Hepatocyte (in vitro differentiated cells): ENCODE data around the gene SUPV3L1. TPM values are rescaled to one million over a fixed set of nuclear protein-coding genes. Genes with fewer than 3 reads are reported as not detected.
"Not testable (repeated sequence)": the region's sequence is repeated elsewhere in the genome, so short reads cannot be mapped to it uniquely, and the experiment has no call there.

ENCODE experiments used
- DNase-seq: peaks from one replicate; pipeline ENCODE4 v3.0.0-alpha.2; 2016; ENCODE audit warnings: low spot score
- H2AFZ ChIP-seq: fragments of 200-600 bp; sonication (generic); 2 replicates; pipeline ENCODE4 v1.6.0; 2016; ENCODE audit warnings: antibody characterized with exemption, mild to moderate bottlenecking
- H3K27ac ChIP-seq: fragments of 200-600 bp; sonication (generic); 2 replicates; pipeline ENCODE4 v1.5.1; 2016; ENCODE audit warnings: mild to moderate bottlenecking
- H3K27me3 ChIP-seq: fragments of 200-600 bp; sonication (generic); 2 replicates; pipeline ENCODE4 v1.6.1; 2016
- H3K36me3 ChIP-seq: fragments of 200-600 bp; sonication (generic); replicated peaks from 2 replicates; pipeline ENCODE4 v1.5.1; 2016; ENCODE audit warnings: low read depth; ENCODE audit not compliant: insufficient read depth
- H3K4me1 ChIP-seq: fragments of 200-600 bp; sonication (generic); 2 replicates; pipeline ENCODE4 v1.5.1; 2016; ENCODE audit warnings: mild to moderate bottlenecking, moderate library complexity; ENCODE audit not compliant: insufficient read depth
- H3K4me2 ChIP-seq: fragments of 200-600 bp; sonication (generic); 2 replicates; pipeline ENCODE4 v1.6.0; 2016
- H3K4me3 ChIP-seq: fragments of 200-600 bp; sonication (generic); 2 replicates; pipeline ENCODE4 v1.5.1; 2016; ENCODE audit warnings: mild to moderate bottlenecking
- H3K79me2 ChIP-seq: fragments of 200-600 bp; sonication (generic); 2 replicates; pipeline ENCODE4 v1.6.0; 2017; ENCODE audit warnings: mild to moderate bottlenecking
- H3K9me2 ChIP-seq: fragments of 200-600 bp; sonication (generic); replicated peaks from 2 replicates; pipeline ENCODE4 v1.6.0; 2017; ENCODE audit warnings: mild to moderate bottlenecking; ENCODE audit not compliant: insufficient read depth
- H3K9me3 ChIP-seq: fragments of 200-600 bp; sonication (generic); 2 replicates; pipeline ENCODE4 v1.5.1; 2016; ENCODE audit warnings: low read depth, mild to moderate bottlenecking
- H4K20me1 ChIP-seq: fragments of 200-600 bp; sonication (generic); 2 replicates; pipeline ENCODE4 v1.6.0; 2016; ENCODE audit warnings: mild to moderate bottlenecking; ENCODE audit not compliant: insufficient read depth, poor library complexity, severe bottlenecking
- EZH2 ChIP-seq: fragments of 200-600 bp; sonication (generic); IDR thresholded peaks from 2 replicates; pipeline ENCODE4 v1.6.1; 2016; ENCODE audit warnings: antibody characterized with exemption, mild to moderate bottlenecking, borderline replicate concordance
- EZH2phosphoT487 ChIP-seq: fragments of 200-600 bp; sonication (generic); IDR thresholded peaks from one replicate; pipeline ENCODE4 v1.6.1; 2018; ENCODE audit warnings: antibody characterized with exemption, mild to moderate bottlenecking, low read depth, moderate library complexity; ENCODE audit not compliant: unreplicated experiment, severe bottlenecking
- WGBS: methylation state at CpG from one replicate; pipeline ENCODE4 v1.1.6; 2016; ENCODE audit warnings: low lambda C conversion rate; ENCODE audit errors: missing lambda C conversion rate; 5-methylcytosine and 5-hydroxymethylcytosine counted together
- polyA plus RNA-seq: library from polyadenylated mRNA; unstranded; fragments of >200 nt; fragmentation: Nextera tagmentation; extraction: Ambion mirVana; gene quantifications from 2 replicates; pipeline ENCODE4 v1.2.1, GENCODE V29; 2016
- total RNA-seq: library from RNA; depleted of rRNA; stranded (reverse); fragments of >200 nt; gene quantifications from 2 replicates; pipeline ENCODE4 v1.2.3, GENCODE V29; 2014
- TF ChIP-seq, protein P1 (sequence below): fragments of 200-600 bp; sonication (generic); IDR thresholded peaks from 2 replicates; pipeline ENCODE4 v1.5.1; 2016; ENCODE audit warnings: antibody characterized with exemption, mild to moderate bottlenecking; ENCODE audit not compliant: poor library complexity

Gene SUPV3L1
- total and polyA plus RNA-seq, 2 experiments from 2014 or later: 27.6 to 27.9 TPM

DNA sequence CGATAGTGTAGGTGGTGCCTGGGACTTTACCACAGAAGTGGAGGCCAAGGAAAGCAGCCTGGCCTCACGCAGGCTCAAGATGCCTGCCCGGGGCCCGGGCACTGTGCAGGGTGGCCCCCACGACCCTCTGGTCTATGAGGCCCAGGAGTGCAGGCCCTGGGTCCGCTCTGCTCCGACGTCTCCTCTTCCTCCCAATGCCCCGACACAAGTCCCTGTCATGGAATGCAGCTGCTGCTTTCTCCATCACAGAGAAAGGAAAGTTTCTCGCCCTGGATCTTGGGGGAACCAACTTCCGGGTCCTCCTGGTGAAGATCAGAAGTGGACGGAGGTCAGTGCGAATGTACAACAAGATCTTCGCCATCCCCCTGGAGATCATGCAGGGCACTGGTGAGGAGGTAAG is 70.0 kb downstream of the SUPV3L1 start:
- no peaks in the 10 kb centered on the region for H3K36me3 ChIP-seq
- no peaks in the 10 kb centered on the region for H3K9me2 ChIP-seq
- H3K4me2 ChIP-seq: no peak overlapping the region
- H3K4me1 ChIP-seq: no peaks in the 10 kb centered on the region
- H2AFZ ChIP-seq: no peak overlapping the region
- H3K27me3 ChIP-seq: no peaks in the 10 kb centered on the region
- no peaks in the 10 kb centered on the region for H3K9me3 ChIP-seq
- no peak for DNase-seq
- H3K79me2 ChIP-seq: no peaks in the 10 kb centered on the region
- TF ChIP-seq, protein P1, sequence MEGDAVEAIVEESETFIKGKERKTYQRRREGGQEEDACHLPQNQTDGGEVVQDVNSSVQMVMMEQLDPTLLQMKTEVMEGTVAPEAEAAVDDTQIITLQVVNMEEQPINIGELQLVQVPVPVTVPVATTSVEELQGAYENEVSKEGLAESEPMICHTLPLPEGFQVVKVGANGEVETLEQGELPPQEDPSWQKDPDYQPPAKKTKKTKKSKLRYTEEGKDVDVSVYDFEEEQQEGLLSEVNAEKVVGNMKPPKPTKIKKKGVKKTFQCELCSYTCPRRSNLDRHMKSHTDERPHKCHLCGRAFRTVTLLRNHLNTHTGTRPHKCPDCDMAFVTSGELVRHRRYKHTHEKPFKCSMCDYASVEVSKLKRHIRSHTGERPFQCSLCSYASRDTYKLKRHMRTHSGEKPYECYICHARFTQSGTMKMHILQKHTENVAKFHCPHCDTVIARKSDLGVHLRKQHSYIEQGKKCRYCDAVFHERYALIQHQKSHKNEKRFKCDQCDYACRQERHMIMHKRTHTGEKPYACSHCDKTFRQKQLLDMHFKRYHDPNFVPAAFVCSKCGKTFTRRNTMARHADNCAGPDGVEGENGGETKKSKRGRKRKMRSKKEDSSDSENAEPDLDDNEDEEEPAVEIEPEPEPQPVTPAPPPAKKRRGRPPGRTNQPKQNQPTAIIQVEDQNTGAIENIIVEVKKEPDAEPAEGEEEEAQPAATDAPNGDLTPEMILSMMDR: no peak
- no peaks in the 10 kb centered on the region for H4K20me1 ChIP-seq
- no peak overlapping the region for H3K27ac ChIP-seq
- WGBS: 96% methylated on average over 13 of the region's 14 CpGs
- no peak overlapping the region for H3K4me3 ChIP-seq

DNA sequence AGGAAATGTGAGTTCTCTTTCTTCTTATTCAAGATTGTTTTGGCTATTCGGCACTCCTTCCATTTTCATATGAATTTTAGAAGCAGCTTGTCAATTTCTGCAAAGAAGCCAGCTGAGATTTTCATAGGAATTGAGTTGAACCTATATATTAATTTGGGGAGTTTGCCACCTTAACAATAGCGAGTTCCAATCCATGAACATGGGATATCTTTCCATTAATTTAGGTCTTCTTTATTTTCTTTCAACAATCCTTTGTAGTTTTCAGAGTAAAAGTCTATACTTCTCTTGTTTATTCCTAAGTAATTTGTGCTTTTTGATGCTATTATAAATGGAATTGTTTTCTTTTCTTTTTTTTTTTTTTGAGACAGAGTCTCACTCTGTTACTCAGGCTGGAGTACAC is 71.4 kb downstream of the SUPV3L1 start:
- DNase-seq, H4K20me1 ChIP-seq, H3K9me2 ChIP-seq, H3K9me3 ChIP-seq, H3K4me1 ChIP-seq, H3K79me2 ChIP-seq, H3K27ac ChIP-seq, H3K4me2 ChIP-seq, H3K27me3 ChIP-seq, H2AFZ ChIP-seq, H3K4me3 ChIP-seq, H3K36me3 ChIP-seq: not testable (repeated sequence)
- 96% methylated on average over 2 of the region's 2 CpGs for WGBS

DNA sequence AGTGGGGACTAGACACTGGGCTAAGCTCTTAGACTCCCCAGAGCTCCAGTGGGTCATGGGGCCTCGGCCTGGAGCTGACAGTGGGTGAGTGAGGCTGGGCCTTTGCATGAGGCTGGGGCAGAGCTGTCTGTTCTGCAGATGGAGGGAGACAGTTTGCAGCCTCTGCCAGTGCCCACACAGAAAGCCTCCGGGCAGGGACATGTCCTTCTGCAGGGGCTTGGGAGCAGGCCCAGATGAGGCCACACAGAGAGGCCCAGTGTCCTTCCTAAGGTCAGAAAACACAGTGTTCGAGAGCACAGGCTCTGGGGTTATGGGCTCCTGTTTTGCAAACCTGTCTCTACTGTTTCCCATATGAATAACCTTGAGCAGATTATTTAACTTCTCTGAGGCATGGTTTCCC is 73.1 kb downstream of the SUPV3L1 start:
- Histone ChIP-seq H3K36me3 (no peaks in the 10 kb centered on the region), H2AFZ (no peak overlapping the region)
- 94% methylated on average over 3 of the region's 3 CpGs for WGBS

DNA sequence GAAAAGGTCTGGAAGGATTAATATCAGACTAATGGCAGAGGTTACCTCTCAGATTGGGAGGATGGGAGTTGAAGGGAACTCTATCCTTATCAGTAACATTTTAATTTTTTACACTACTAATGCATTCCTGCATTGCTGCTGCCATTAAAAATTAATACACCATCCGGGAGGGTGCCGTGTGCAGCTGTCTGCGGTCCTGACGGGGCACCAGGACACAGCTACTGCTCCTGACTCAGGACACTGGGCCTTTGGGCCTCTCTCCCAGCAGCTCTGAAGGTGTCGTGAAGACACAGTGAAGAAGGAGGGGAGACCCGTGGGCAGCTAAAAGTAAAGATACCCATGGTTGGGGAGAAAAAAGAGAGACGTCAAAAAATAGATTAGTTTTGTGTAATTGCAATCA is 74.8 kb downstream of the SUPV3L1 start:
- Histone ChIP-seq H3K4me2 (no peak overlapping the region), H3K9me2 (no peaks in the 10 kb centered on the region), H4K20me1 (no peaks in the 10 kb centered on the region), H3K36me3 (no peaks in the 10 kb centered on the region), H2AFZ (no peak overlapping the region), H3K27ac (no peak overlapping the region), H3K79me2 (no peaks in the 10 kb centered on the region), H3K9me3 (no peaks in the 10 kb centered on the region), H3K27me3 (no peaks in the 10 kb centered on the region), H3K4me3 (no peak overlapping the region), H3K4me1 (no peaks in the 10 kb centered on the region)
- DNase-seq: no peak
- no peak for TF ChIP-seq EZH2phosphoT487
- TF ChIP-seq, protein P1: no peak
- WGBS: 81% methylated on average over 7 of the region's 7 CpGs

More for the DNA sequence above, 73.1 kb downstream of the SUPV3L1 start:
- H3K9me2 ChIP-seq: no peaks in the 10 kb centered on the region
- no peaks in the 10 kb centered on the region for H3K79me2 ChIP-seq
- H3K4me1 ChIP-seq: no peaks in the 10 kb centered on the region
- H3K4me3 ChIP-seq: no peak overlapping the region
- no peak overlapping the region for H3K27ac ChIP-seq
- DNase-seq: no peak
- no peaks in the 10 kb centered on the region for H3K27me3 ChIP-seq
- H4K20me1 ChIP-seq: no peaks in the 10 kb centered on the region
- TF ChIP-seq EZH2 (no peak), EZH2phosphoT487 (no peak)
- TF ChIP-seq, protein P1: no peak
- H3K9me3 ChIP-seq: no peaks in the 10 kb centered on the region
- no peak overlapping the region for H3K4me2 ChIP-seq

Other genes with a start within 250 kb of the SUPV3L1 start
- 55.6 and 55.7 TPM in 2 replicates for gene DDX21, start 224.1 kb upstream of the SUPV3L1 start, total RNA-seq
- gene DDX21, start 224.1 kb upstream of the SUPV3L1 start, polyA plus RNA-seq: 15.8 and 17.0 TPM in 2 replicates
- gene KIFBP, start 191.4 kb upstream of the SUPV3L1 start, total RNA-seq: 32.6 and 40.5 TPM in 2 replicates
- 33.8 and 35.1 TPM in 2 replicates for gene KIFBP, start 191.4 kb upstream of the SUPV3L1 start, polyA plus RNA-seq
- 0.68 and 2.5 TPM in 2 replicates for gene SRGN, start 92.1 kb upstream of the SUPV3L1 start, total RNA-seq
- 0.36 TPM in 1 of 2 replicates, not detected in the other for gene SRGN, start 92.1 kb upstream of the SUPV3L1 start, polyA plus RNA-seq
- gene VPS26A, start 56.1 kb upstream of the SUPV3L1 start, total RNA-seq: 51.7 and 57.6 TPM in 2 replicates
- gene VPS26A, start 56.1 kb upstream of the SUPV3L1 start, polyA plus RNA-seq: 58.7 and 71.2 TPM in 2 replicates
- gene HKDC1, start 40.1 kb downstream of the SUPV3L1 start, total RNA-seq: 27.7 and 27.9 TPM in 2 replicates
- 19.5 and 23.6 TPM in 2 replicates for gene HKDC1, start 40.1 kb downstream of the SUPV3L1 start, polyA plus RNA-seq
- gene HK1, start 98.3 kb downstream of the SUPV3L1 start, total RNA-seq: 24.3 and 31.1 TPM in 2 replicates
- 42.5 and 55.4 TPM in 2 replicates for gene HK1, start 98.3 kb downstream of the SUPV3L1 start, polyA plus RNA-seq
- gene TACR2, start 236.7 kb downstream of the SUPV3L1 start, total RNA-seq: 0.07 TPM in 1 of 2 replicates, not detected in the other
- gene TACR2, start 236.7 kb downstream of the SUPV3L1 start, polyA plus RNA-seq: 0.63 TPM in 1 of 2 replicates, not detected in the other